ENCODE results near the gene KLHDC7A.
A peak's percentile ranks its signal among the peaks of the same experiment; 100 is the strongest.

KLHDC7A gene

DNA sequence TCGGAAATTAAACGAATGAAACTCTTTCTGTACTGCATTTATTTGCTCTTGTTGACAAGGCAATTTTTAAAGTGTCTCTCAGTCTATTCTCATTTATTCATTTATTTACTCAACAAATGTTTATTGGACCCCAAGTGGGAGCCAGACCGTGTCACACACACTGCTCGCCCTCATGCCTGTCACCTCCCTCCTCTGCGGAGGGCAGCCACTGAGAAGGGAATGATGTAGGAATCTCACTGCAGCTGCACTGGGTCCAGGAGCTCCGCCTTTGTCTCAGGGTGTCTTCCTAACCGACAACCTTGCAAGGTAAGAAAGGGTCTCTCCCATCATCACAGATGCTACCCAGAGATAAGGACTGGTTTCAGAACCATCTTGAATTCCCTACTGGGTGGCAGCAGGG lies 14.1 kb upstream of the KLHDC7A start:
- H2AFZ ChIP-seq (ENCODE audit: low read depth, low read length): no peak overlapping the region
- H3K27me3 ChIP-seq (ENCODE audit: control insufficient read depth in 1 of 2, insufficient read depth in 1 of 2, low read length in 2 of 2): peaks cover 16 to 19% of the 10 kb centered on the region in 2 experiments
- no peaks in the 10 kb centered on the region for H3K36me3 ChIP-seq (ENCODE audit: control insufficient read depth in 1 of 2, insufficient read depth in 2 of 2, low read depth in 1 of 2, low read length in 2 of 2)
- no peaks in the 10 kb centered on the region for H3K9me3 ChIP-seq (ENCODE audit: control insufficient read depth, low read length)
- H2BK5ac ChIP-seq (ENCODE audit: low read depth, low read length, poor library complexity, severe bottlenecking): no peak overlapping the region
- H3K27ac ChIP-seq (ENCODE audit: low read length, poor library complexity, severe bottlenecking): no peak overlapping the region
- no peak overlapping the region for H3K4me3 ChIP-seq (ENCODE audit: insufficient read depth in 1 of 2, low read depth in 1 of 2, low read length in 2 of 2)
- H3K23ac ChIP-seq (ENCODE audit: low read length in 2 of 2): no peak overlapping the region
- H2BK120ac ChIP-seq (ENCODE audit: low read depth, low read length): no peak overlapping the region
- no peak overlapping the region for H4K8ac ChIP-seq (ENCODE audit: low read length)
- no peaks in the 10 kb centered on the region for H3K79me1 ChIP-seq (replicated peaks; ENCODE audit: low read length, poor library complexity, severe bottlenecking)
- H2BK15ac ChIP-seq (ENCODE audit: low read depth, poor library complexity, severe bottlenecking): no peak overlapping the region
- WGBS: 83% methylated on average over 7 of the region's 7 CpGs
- H3K18ac ChIP-seq (ENCODE audit: low read depth in 1 of 2, low read length in 2 of 2): no peak overlapping the region
- H3K4ac ChIP-seq (ENCODE audit: low read depth in 1 of 2, low read length in 2 of 2): no peak overlapping the region
- no peak overlapping the region for H4K91ac ChIP-seq (ENCODE audit: low read length)
- no peak overlapping the region for H3K14ac ChIP-seq (ENCODE audit: low read length in 2 of 2)
- no peak overlapping the region for H3K4me2 ChIP-seq (ENCODE audit: low read length, poor library complexity, severe bottlenecking)
- H2BK12ac ChIP-seq (ENCODE audit: low read length in 2 of 2): no peak overlapping the region
- DNase-seq: no peak
- no peaks in the 10 kb centered on the region for H3K4me1 ChIP-seq (ENCODE audit: control insufficient read depth, insufficient read depth, low read depth, low read length)
- no peak overlapping the region for H2AK5ac ChIP-seq (ENCODE audit: low read length, severe bottlenecking)
- no peak overlapping the region for H3K9ac ChIP-seq (ENCODE audit: low read length)

DNA sequence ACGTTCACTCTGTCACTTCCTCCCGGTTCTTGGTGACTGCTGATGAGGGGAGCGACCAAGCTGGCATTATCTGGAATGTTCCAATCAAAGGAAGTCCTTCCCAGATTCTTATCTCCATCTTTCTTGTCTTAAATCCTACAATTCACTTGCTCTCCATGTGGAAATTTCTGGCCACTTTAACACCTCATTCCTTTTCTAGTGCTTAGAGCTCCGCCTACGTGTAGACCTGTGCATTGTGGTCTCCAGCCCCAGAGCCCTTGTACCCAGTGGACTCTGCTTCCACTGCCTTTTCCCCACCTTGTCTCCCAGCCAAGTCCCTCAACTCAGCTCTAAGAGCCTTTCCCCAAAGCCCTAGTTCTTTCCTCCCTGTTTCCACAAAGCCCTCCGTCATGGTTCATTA lies 12.2 kb upstream of the KLHDC7A start:
- no peak overlapping the region for H3K4ac ChIP-seq (ENCODE audit: low read depth in 1 of 2, low read length in 2 of 2)
- H3K79me1 ChIP-seq (replicated peaks; ENCODE audit: low read length, poor library complexity, severe bottlenecking): no peaks in the 10 kb centered on the region
- no peak overlapping the region for H2BK120ac ChIP-seq (ENCODE audit: low read depth, low read length)
- H2BK12ac ChIP-seq (ENCODE audit: low read length in 2 of 2): no peak overlapping the region
- H2AFZ ChIP-seq (ENCODE audit: low read depth, low read length): no peak overlapping the region
- H3K4me2 ChIP-seq (ENCODE audit: low read length, poor library complexity, severe bottlenecking): no peak overlapping the region
- H2BK5ac ChIP-seq (ENCODE audit: low read depth, low read length, poor library complexity, severe bottlenecking): no peak overlapping the region
- peaks cover 16 to 24% of the 10 kb centered on the region in 2 experiments for H3K27me3 ChIP-seq (ENCODE audit: control insufficient read depth in 1 of 2, insufficient read depth in 1 of 2, low read length in 2 of 2)
- no peak overlapping the region for H4K91ac ChIP-seq (ENCODE audit: low read length)
- H3K18ac ChIP-seq (ENCODE audit: low read depth in 1 of 2, low read length in 2 of 2): no peak overlapping the region
- DNase-seq: no peak
- no peaks in the 10 kb centered on the region for H3K9me3 ChIP-seq (ENCODE audit: control insufficient read depth, low read length)
- WGBS: 78% methylated on average over 5 of the region's 6 CpGs
- no peaks in the 10 kb centered on the region for H3K36me3 ChIP-seq (ENCODE audit: control insufficient read depth in 1 of 2, insufficient read depth in 2 of 2, low read depth in 1 of 2, low read length in 2 of 2)
- H3K14ac ChIP-seq (ENCODE audit: low read length in 2 of 2): no peak overlapping the region
- no peak overlapping the region for H3K23ac ChIP-seq (ENCODE audit: low read length in 2 of 2)
- no peaks in the 10 kb centered on the region for H3K4me1 ChIP-seq (ENCODE audit: control insufficient read depth, insufficient read depth, low read depth, low read length)
- H4K8ac ChIP-seq (ENCODE audit: low read length): no peak overlapping the region
- no peak overlapping the region for H2AK5ac ChIP-seq (ENCODE audit: low read length, severe bottlenecking)
- H3K27ac ChIP-seq (ENCODE audit: low read length, poor library complexity, severe bottlenecking): no peak overlapping the region
- no peak overlapping the region for H3K4me3 ChIP-seq (ENCODE audit: insufficient read depth in 1 of 2, low read depth in 1 of 2, low read length in 2 of 2)
- no peak overlapping the region for H2BK15ac ChIP-seq (ENCODE audit: low read depth, poor library complexity, severe bottlenecking)
- H3K9ac ChIP-seq (ENCODE audit: low read length): no peak overlapping the region

DNA sequence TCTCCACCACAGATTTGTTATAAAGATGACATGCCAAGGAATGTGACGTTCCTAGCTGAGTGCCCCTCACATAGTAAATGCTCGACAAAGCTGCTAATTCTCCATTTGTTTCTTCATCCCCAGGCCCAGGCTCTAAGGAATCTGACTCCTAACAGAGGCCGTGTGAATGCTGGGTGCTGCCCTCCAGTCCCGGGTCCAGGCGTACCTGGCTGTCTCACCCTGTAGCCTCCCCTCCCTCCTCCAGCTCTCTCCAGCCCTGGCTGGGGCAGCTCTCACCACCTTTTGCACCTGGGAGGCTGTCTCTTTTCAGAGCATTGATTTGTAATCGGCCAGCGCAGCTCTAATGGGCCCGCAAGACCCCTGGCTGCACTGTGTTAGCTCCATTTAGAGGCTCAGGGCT lies 11.2 kb upstream of the KLHDC7A start:
- Histone ChIP-seq H3K9me3 (ENCODE audit: control insufficient read depth, low read length) (no peaks in the 10 kb centered on the region), H3K23ac (ENCODE audit: low read length in 2 of 2) (no peak overlapping the region), H3K18ac (ENCODE audit: low read depth in 1 of 2, low read length in 2 of 2) (no peak overlapping the region), H3K4ac (ENCODE audit: low read depth in 1 of 2, low read length in 2 of 2) (no peak overlapping the region), H3K27ac (ENCODE audit: low read length, poor library complexity, severe bottlenecking) (no peak overlapping the region), H3K9ac (ENCODE audit: low read length) (no peak overlapping the region), H2BK120ac (ENCODE audit: low read depth, low read length) (no peak overlapping the region), H3K4me1 (ENCODE audit: control insufficient read depth, insufficient read depth, low read depth, low read length) (no peaks in the 10 kb centered on the region), H2BK12ac (ENCODE audit: low read length in 2 of 2) (no peak overlapping the region), H2AK5ac (ENCODE audit: low read length, severe bottlenecking) (no peak overlapping the region), H4K91ac (ENCODE audit: low read length) (no peak overlapping the region), H3K4me2 (ENCODE audit: low read length, poor library complexity, severe bottlenecking) (no peak overlapping the region), H2BK15ac (ENCODE audit: low read depth, poor library complexity, severe bottlenecking) (no peak overlapping the region), H2BK5ac (ENCODE audit: low read depth, low read length, poor library complexity, severe bottlenecking) (no peak overlapping the region), H2AFZ (ENCODE audit: low read depth, low read length) (no peak overlapping the region), H3K14ac (ENCODE audit: low read length in 2 of 2) (no peak overlapping the region), H3K79me1 (replicated peaks; ENCODE audit: low read length, poor library complexity, severe bottlenecking) (no peaks in the 10 kb centered on the region), H3K27me3 (ENCODE audit: control insufficient read depth in 1 of 2, insufficient read depth in 1 of 2, low read length in 2 of 2) (peaks cover 16 to 24% of the 10 kb centered on the region in 2 experiments), H3K36me3 (ENCODE audit: control insufficient read depth in 1 of 2, insufficient read depth in 2 of 2, low read depth in 1 of 2, low read length in 2 of 2) (no peaks in the 10 kb centered on the region), H4K8ac (ENCODE audit: low read length) (no peak overlapping the region), H3K4me3 (ENCODE audit: insufficient read depth in 1 of 2, low read depth in 1 of 2, low read length in 2 of 2) (peak overlapping the region in 1 of 2 experiments; percentile 20)
- no peak for DNase-seq
- WGBS: 81% methylated on average over 8 of the region's 8 CpGs

DNA sequence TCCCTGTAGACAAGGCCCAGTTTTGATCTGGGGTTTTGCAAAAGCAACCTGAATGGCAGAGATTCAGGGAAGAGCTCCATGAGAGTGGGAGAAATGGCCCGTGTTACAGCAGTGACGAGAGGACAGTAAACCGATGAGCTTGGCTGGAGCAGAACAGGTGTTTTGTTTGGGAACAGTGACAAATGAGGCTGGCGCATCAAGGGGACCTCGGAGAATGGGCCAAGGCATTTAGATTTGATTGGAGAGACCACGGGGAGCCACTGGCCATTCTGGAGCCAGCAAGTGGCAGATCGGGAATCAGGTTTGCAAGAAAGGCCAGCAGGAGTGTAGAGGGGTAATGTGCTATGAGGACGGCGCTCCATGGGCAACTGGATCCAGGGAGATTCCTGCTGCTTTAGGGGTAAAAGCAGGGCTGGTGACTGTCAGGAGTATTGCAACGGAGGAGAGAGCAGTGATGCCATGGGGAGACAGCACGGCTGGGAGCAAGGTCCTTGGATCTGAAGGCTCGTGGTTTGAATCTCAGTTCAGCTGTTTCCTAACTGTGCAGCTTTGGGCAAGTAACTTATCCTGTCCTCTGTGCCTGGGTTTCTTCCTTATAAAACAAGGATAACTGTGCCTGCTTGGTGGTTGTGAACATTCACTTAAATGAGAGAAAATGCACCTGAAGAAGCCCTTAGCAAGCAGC lies 9.9 kb upstream of the KLHDC7A start:
- Histone ChIP-seq H2BK120ac (ENCODE audit: low read depth, low read length) (no peak overlapping the region), H3K79me1 (replicated peaks; ENCODE audit: low read length, poor library complexity, severe bottlenecking) (no peaks in the 10 kb centered on the region), H2AK5ac (ENCODE audit: low read length, severe bottlenecking) (no peak overlapping the region), H4K91ac (ENCODE audit: low read length) (no peak overlapping the region), H3K18ac (ENCODE audit: low read depth in 1 of 2, low read length in 2 of 2) (no peak overlapping the region), H3K14ac (ENCODE audit: low read length in 2 of 2) (no peak overlapping the region), H3K36me3 (ENCODE audit: control insufficient read depth in 1 of 2, insufficient read depth in 2 of 2, low read depth in 1 of 2, low read length in 2 of 2) (no peaks in the 10 kb centered on the region), H3K9ac (ENCODE audit: low read length) (no peak overlapping the region), H3K4me2 (ENCODE audit: low read length, poor library complexity, severe bottlenecking) (no peak overlapping the region), H4K8ac (ENCODE audit: low read length) (no peak overlapping the region), H2BK12ac (ENCODE audit: low read length in 2 of 2) (no peak overlapping the region), H3K27ac (ENCODE audit: low read length, poor library complexity, severe bottlenecking) (no peak overlapping the region), H3K4ac (ENCODE audit: low read depth in 1 of 2, low read length in 2 of 2) (no peak overlapping the region), H2BK5ac (ENCODE audit: low read depth, low read length, poor library complexity, severe bottlenecking) (no peak overlapping the region), H3K23ac (ENCODE audit: low read length in 2 of 2) (no peak overlapping the region), H3K4me1 (ENCODE audit: control insufficient read depth, insufficient read depth, low read depth, low read length) (peaks cover 3% of the 10 kb centered on the region), H2AFZ (ENCODE audit: low read depth, low read length) (no peak overlapping the region), H3K4me3 (ENCODE audit: insufficient read depth in 1 of 2, low read depth in 1 of 2, low read length in 2 of 2) (no peak overlapping the region), H3K27me3 (ENCODE audit: control insufficient read depth in 1 of 2, insufficient read depth in 1 of 2, low read length in 2 of 2) (peaks cover 16 to 25% of the 10 kb centered on the region in 2 experiments), H3K9me3 (ENCODE audit: control insufficient read depth, low read length) (no peaks in the 10 kb centered on the region), H2BK15ac (ENCODE audit: low read depth, poor library complexity, severe bottlenecking) (no peak overlapping the region)
- WGBS: 77% methylated on average over 12 of the region's 12 CpGs
- no peak for DNase-seq
